Measurements from ENCODE around the gene ZDHHC7. TPM values are rescaled to one million over a fixed set of nuclear protein-coding genes. Genes with fewer than 3 reads are reported as not detected.

Gene ZDHHC7
- total RNA-seq, 4 donors from 2014 or later, result 24.8 to 89.1 (median 69.6) TPM

- no peak for DNase-seq
- H3K4me1 ChIP-seq, result peaks cover 2 to 79% (median 12%) of the 10 kb centered on the region in 4 donors
Measured at GRCh38 chr16:85004587-85005205, 6.6 kb downstream of the ZDHHC7 start.

GRCh38 chr16:85003725-85004586 lies 7.4 kb downstream of the ZDHHC7 start:
- no peak for DNase-seq
- no peak for TF ChIP-seq CTCF (IDR thresholded peaks at IDR 0.05)
- no peak for TF ChIP-seq POLR2A (IDR thresholded peaks at IDR 0.05)
- no peaks in the 10 kb centered on the region for H3K9me3 ChIP-seq
- H3K36me3 ChIP-seq, result no peaks in the 10 kb centered on the region
- peaks cover 2 to 77% (median 11%) of the 10 kb centered on the region in 4 donors for H3K4me1 ChIP-seq
- no peaks in the 10 kb centered on the region for H3K27me3 ChIP-seq
- peak overlapping the region; percentile 34 to 76 (median 58) for H3K27ac ChIP-seq
- no peak overlapping the region for H3K4me3 ChIP-seq

More at GRCh38 chr16:85004587-85005205, 6.6 kb downstream of the ZDHHC7 start:
- TF ChIP-seq CTCF (IDR thresholded peaks at IDR 0.05) (no peak), POLR2A (IDR thresholded peaks at IDR 0.05) (no peak)
- Histone ChIP-seq H3K4me3 (no peak overlapping the region), H3K9me3 (no peaks in the 10 kb centered on the region), H3K36me3 (no peaks in the 10 kb centered on the region), H3K27me3 (no peaks in the 10 kb centered on the region), H3K27ac (peak overlapping the region; percentile 34 to 76 (median 58))

GRCh38 chr16:85003076-85003475 lies 8.3 kb downstream of the ZDHHC7 start:
- TF ChIP-seq POLR2A (IDR thresholded peaks at IDR 0.05), result no peak
- no peak for TF ChIP-seq CTCF (IDR thresholded peaks at IDR 0.05)
- peaks cover 2 to 69% (median 11%) of the 10 kb centered on the region in 4 donors for H3K4me1 ChIP-seq
- peak overlapping the region; percentile 54 to 76 (median 60) for H3K27ac ChIP-seq
- H3K36me3 ChIP-seq, result peaks cover 0 to 2% (median 0%) of the 10 kb centered on the region in 3 donors
- no peaks in the 10 kb centered on the region for H3K27me3 ChIP-seq
- no peak overlapping the region for H3K4me3 ChIP-seq
- DNase-seq, result no peak
- H3K9me3 ChIP-seq, result no peaks in the 10 kb centered on the region

- Histone ChIP-seq H3K4me3 (peak overlapping the region in 2 of 4 donors; percentile 3 to 6), H3K4me1 (peaks cover 2 to 69% (median 11%) of the 10 kb centered on the region in 4 donors), H3K27ac (peak overlapping the region; percentile 58 to 76 (median 60)), H3K36me3 (peaks cover 0 to 3% (median 0%) of the 10 kb centered on the region in 3 donors), H3K9me3 (no peaks in the 10 kb centered on the region), H3K27me3 (no peaks in the 10 kb centered on the region)
- TF ChIP-seq CTCF (IDR thresholded peaks at IDR 0.05) (no peak), POLR2A (IDR thresholded peaks at IDR 0.05) (no peak)
- peak in 1 of 3 donors; percentile 31 for DNase-seq
Measured at GRCh38 chr16:85002608-85003007, 8.7 kb downstream of the ZDHHC7 start.

GRCh38 chr16:85002099-85002541 lies 9.2 kb downstream of the ZDHHC7 start:
- DNase-seq, result no peak
- Histone ChIP-seq H3K9me3 (no peaks in the 10 kb centered on the region), H3K36me3 (peaks cover 0 to 3% (median 0%) of the 10 kb centered on the region in 3 donors), H3K4me3 (peak overlapping the region in 2 of 4 donors; percentile 3 to 6), H3K27ac (peak overlapping the region; percentile 58 to 76 (median 60)), H3K27me3 (no peaks in the 10 kb centered on the region), H3K4me1 (peaks cover 2 to 69% (median 11%) of the 10 kb centered on the region in 4 donors)
- TF ChIP-seq CTCF (IDR thresholded peaks at IDR 0.05) (no peak), POLR2A (IDR thresholded peaks at IDR 0.05) (no peak)
